Fibroblast of skin of right quadriceps (primary cell): Measurements from ENCODE around the gene UNC45B.
"Not testable (repeated sequence)": the region's sequence is repeated elsewhere in the genome, so short reads cannot be mapped to it uniquely, and the experiment has no call there.

ENCODE experiments used
- DNase-seq: peaks from one replicate; pipeline ENCODE4 v3.0.0-alpha.2; 2013

Gene UNC45B

GRCh38 chr17:35141681-35142466, 5.7 kb upstream of the UNC45B start, which contains the start of gene NLE1:
NLE1 (minus strand) TSS chr17:35142303; CDS start chr17:35142275, 28 bp downstream.
- DNase-seq = peak; percentile 79

GRCh38 chr17:35142467-35142796, 5.2 kb upstream of the UNC45B start:
- DNase-seq = no peak

- no peak for DNase-seq
Measured at GRCh38 chr17:35144840-35145239, 2.8 kb upstream of the UNC45B start.

- DNase-seq = no peak
Measured at GRCh38 chr17:35146214-35146833, 1.3 kb upstream of the UNC45B start.

- no peak for DNase-seq
Measured at GRCh38 chr17:35148144-35148543, 527 bp downstream of the UNC45B start.

- no peak for DNase-seq
Measured at GRCh38 chr17:35149941-35150340, 2.3 kb downstream of the UNC45B start.

- not testable (repeated sequence) for DNase-seq
Measured at GRCh38 chr17:35151080-35151479, 3.5 kb downstream of the UNC45B start.

- DNase-seq = no peak
Measured at GRCh38 chr17:35152421-35153140, 5.0 kb downstream of the UNC45B start.

- no peak for DNase-seq
Measured at GRCh38 chr17:35154196-35155165, 6.9 kb downstream of the UNC45B start.

GRCh38 chr17:35155246-35155645, 7.6 kb downstream of the UNC45B start:
- DNase-seq = no peak

- no peak for DNase-seq
Measured at GRCh38 chr17:35159940-35160339, 12.3 kb downstream of the UNC45B start.

- no peak for DNase-seq
Measured at GRCh38 chr17:35160354-35161201, 13.0 kb downstream of the UNC45B start.

GRCh38 chr17:35161281-35161761, 13.7 kb downstream of the UNC45B start:
- DNase-seq = no peak

GRCh38 chr17:35162755-35163154, 15.1 kb downstream of the UNC45B start:
- DNase-seq = no peak

- DNase-seq = no peak
Measured at GRCh38 chr17:35163886-35164285, 16.3 kb downstream of the UNC45B start.

- DNase-seq = no peak
Measured at GRCh38 chr17:35164716-35165115, 17.1 kb downstream of the UNC45B start.

- no peak for DNase-seq
Measured at GRCh38 chr17:35166526-35166925, 18.9 kb downstream of the UNC45B start.

GRCh38 chr17:35167046-35167445, 19.4 kb downstream of the UNC45B start:
- DNase-seq = no peak

GRCh38 chr17:35167666-35168065, 20.0 kb downstream of the UNC45B start:
- DNase-seq = peak; percentile 20

- no peak for DNase-seq
Measured at GRCh38 chr17:35169835-35170363, 22.3 kb downstream of the UNC45B start.
